Activated CD4-positive, alpha-beta memory T cell treated with anti-CD3 and anti-CD28 coated beads, Interleukin-2, amount 10 ng/mL, durations not matched to agents 7 days and 5 days (primary cell): Measurements from ENCODE around the gene UGCG. TPM values are rescaled to one million over a fixed set of nuclear protein-coding genes. Genes with fewer than 3 reads are reported as not detected.
A peak's percentile ranks its signal among the peaks of the same experiment; 100 is the strongest.
"Not testable (repeated sequence)": the region's sequence is repeated elsewhere in the genome, so short reads cannot be mapped to it uniquely, and the experiment has no call there.

Source experiments
- CTCF ChIA-PET: fragments of 350-600 bp; sonication (Branson Sonifier 250); formaldehyde crosslinking; loops from one replicate; lab custom pipeline; 2021; ENCODE audit warnings: antibody characterized with exemption, inconsistent platforms; lab: Charles Lee
- POLR2A ChIA-PET: fragments of 350-600 bp; sonication (Branson Sonifier 250); formaldehyde crosslinking; loops from one replicate; lab custom pipeline; 2021; ENCODE audit warnings: antibody characterized with exemption; lab: Charles Lee
- DNase-seq: peaks from one replicate; pipeline ENCODE4 v3.0.0-alpha.2; 2020
- H3K27ac Mint-ChIP-seq: one replicate; pipeline ENCODE4 v1.8.0; 2021; ENCODE audit warnings: mild to moderate bottlenecking, mixed read lengths
- H3K27me3 Mint-ChIP-seq: one replicate; pipeline ENCODE4 v1.8.0; 2021; ENCODE audit warnings: mixed read lengths
- H3K36me3 Mint-ChIP-seq: one replicate; pipeline ENCODE4 v1.8.0; 2021; ENCODE audit warnings: low read depth, mixed read lengths
- H3K4me1 Mint-ChIP-seq: one replicate; pipeline ENCODE4 v1.8.0; 2021; ENCODE audit warnings: mixed read lengths
- H3K4me3 Mint-ChIP-seq: one replicate; pipeline ENCODE4 v1.8.0; 2021; ENCODE audit warnings: mild to moderate bottlenecking, mixed read lengths
- H3K9me3 Mint-ChIP-seq: one replicate; pipeline ENCODE4 v1.8.0; 2021; ENCODE audit warnings: mixed read lengths
- total RNA-seq, 2 experiments: library from RNA; stranded (reverse); gene quantifications; one replicate each; pipeline ENCODE4 v1.2.3, GENCODE V29; 2021

UGCG gene
- total RNA-seq, 2 experiments from 2014 or later, result 20.9 to 21.4 TPM

- no peaks in the 10 kb centered on the region for H3K36me3 Mint-ChIP-seq
- ChIA-PET CTCF (interaction anchor here (1.9 kb wide), 1 partner anchor 177 kb away, joined by 11 read pairs; no protein-coding TSS in a partner anchor), POLR2A (interaction anchor here (1.0 to 3.6 kb wide), 10 partner anchors 17 to 482 kb away, joined by 3 to 41 read pairs (median 10); partner anchors contain the start of genes HSDL2 and PTBP3)
Measured at GRCh38 chr9:111897601-111898137, 1.1 kb downstream of the UGCG start.

GRCh38 chr9:111898331-111899096, 1.9 kb downstream of the UGCG start:
- no peaks in the 10 kb centered on the region for H3K27me3 Mint-ChIP-seq

More at GRCh38 chr9:111897601-111898137, 1.1 kb downstream of the UGCG start:
- Mint-ChIP-seq H3K4me3 (no peak overlapping the region), H3K27ac (no peak overlapping the region), H3K9me3 (no peaks in the 10 kb centered on the region), H3K4me1 (peaks cover 13% of the 10 kb centered on the region), H3K27me3 (no peaks in the 10 kb centered on the region)
- peak; percentile 39 for DNase-seq

GRCh38 chr9:111900151-111900857, 3.7 kb downstream of the UGCG start:
- peaks cover 4% of the 10 kb centered on the region for H3K36me3 Mint-ChIP-seq
- peaks cover 14% of the 10 kb centered on the region for H3K4me1 Mint-ChIP-seq
- DNase-seq, result no peak
- no peaks in the 10 kb centered on the region for H3K27me3 Mint-ChIP-seq
- H3K9me3 Mint-ChIP-seq, result no peaks in the 10 kb centered on the region
- no peak overlapping the region for H3K27ac Mint-ChIP-seq
- ChIA-PET POLR2A (interaction anchor here (0.9 kb wide), 1 partner anchor 26 kb away, joined by 3 read pairs; no protein-coding TSS in a partner anchor), CTCF (no interaction called here)
- no peak overlapping the region for H3K4me3 Mint-ChIP-seq

More at GRCh38 chr9:111898331-111899096, 1.9 kb downstream of the UGCG start:
- no peak overlapping the region for H3K27ac Mint-ChIP-seq
- POLR2A ChIA-PET, result interaction anchor here (1.4 to 3.6 kb wide), 7 partner anchors 17 to 481 kb away, joined by 3 to 41 read pairs (median 14); partner anchors contain the start of genes HSDL2 and PTBP3
- H3K4me3 Mint-ChIP-seq, result no peak overlapping the region
- no peaks in the 10 kb centered on the region for H3K36me3 Mint-ChIP-seq
- DNase-seq, result no peak
- peaks cover 12% of the 10 kb centered on the region for H3K4me1 Mint-ChIP-seq
- H3K9me3 Mint-ChIP-seq, result no peaks in the 10 kb centered on the region
- CTCF ChIA-PET, result interaction anchor here (0.7 to 1.9 kb wide), 2 partner anchors 177 to 189 kb away, joined by 3 to 11 read pairs; no protein-coding TSS in a partner anchor

GRCh38 chr9:111900858-111901612, 4.4 kb downstream of the UGCG start:
- Mint-ChIP-seq H3K9me3 (no peaks in the 10 kb centered on the region), H3K27me3 (no peaks in the 10 kb centered on the region), H3K4me3 (no peak overlapping the region), H3K4me1 (peaks cover 9% of the 10 kb centered on the region), H3K27ac (no peak overlapping the region), H3K36me3 (peaks cover 5% of the 10 kb centered on the region)
- POLR2A ChIA-PET, result interaction anchor here (1.1 kb wide), 1 partner anchor 25 kb away, joined by 3 read pairs; no protein-coding TSS in a partner anchor
- CTCF ChIA-PET, result interaction anchor here (1.1 kb wide), 1 partner anchor 14 kb away, joined by 3 read pairs; no protein-coding TSS in a partner anchor
- no peak for DNase-seq

- DNase-seq, result no peak
- Mint-ChIP-seq H3K4me3 (no peak overlapping the region), H3K4me1 (peaks cover 9% of the 10 kb centered on the region), H3K9me3 (no peaks in the 10 kb centered on the region), H3K27me3 (no peaks in the 10 kb centered on the region), H3K36me3 (peaks cover 14% of the 10 kb centered on the region), H3K27ac (no peak overlapping the region)
- ChIA-PET POLR2A (interaction anchor here (1.1 to 1.3 kb wide), 2 partner anchors 10 to 24 kb away, joined by 3 read pairs; no protein-coding TSS in a partner anchor), CTCF (interaction anchor here (1.1 kb wide), 1 partner anchor 13 kb away, joined by 3 read pairs; no protein-coding TSS in a partner anchor)
Measured at GRCh38 chr9:111902391-111903139, 6.0 kb downstream of the UGCG start.

- CTCF ChIA-PET, result not testable (repeated sequence)
Measured at GRCh38 chr9:111903535-111903934, 6.9 kb downstream of the UGCG start.

GRCh38 chr9:111904026-111904425, 7.4 kb downstream of the UGCG start:
- H3K4me3 Mint-ChIP-seq, result no peak overlapping the region
- ChIA-PET CTCF (interaction anchor here (0.8 kb wide), 1 partner anchor 13 kb away, joined by 3 read pairs; no protein-coding TSS in a partner anchor), POLR2A (interaction anchor here (1.2 kb wide), 1 partner anchor 12 kb away, joined by 4 read pairs; no protein-coding TSS in a partner anchor)
- no peaks in the 10 kb centered on the region for H3K27me3 Mint-ChIP-seq
- peaks cover 18% of the 10 kb centered on the region for H3K36me3 Mint-ChIP-seq
- H3K9me3 Mint-ChIP-seq, result no peaks in the 10 kb centered on the region
- H3K27ac Mint-ChIP-seq, result no peak overlapping the region
- H3K4me1 Mint-ChIP-seq, result peaks cover 18% of the 10 kb centered on the region
- no peak for DNase-seq

More at GRCh38 chr9:111903535-111903934, 6.9 kb downstream of the UGCG start:
- DNase-seq, H3K4me3 Mint-ChIP-seq, H3K9me3 Mint-ChIP-seq, H3K27ac Mint-ChIP-seq, H3K27me3 Mint-ChIP-seq: not testable (repeated sequence)
- Mint-ChIP-seq H3K36me3 (peaks cover 18% of the 10 kb centered on the region), H3K4me1 (peaks cover 17% of the 10 kb centered on the region)
- POLR2A ChIA-PET, result interaction anchor here (1.3 kb wide), 1 partner anchor 11 kb away, joined by 3 read pairs; no protein-coding TSS in a partner anchor

GRCh38 chr9:111904891-111905291, 8.3 kb downstream of the UGCG start:
- peaks cover 24% of the 10 kb centered on the region for H3K4me1 Mint-ChIP-seq
- POLR2A ChIA-PET, result interaction anchor here (1.2 kb wide), 1 partner anchor 11 kb away, joined by 4 read pairs; no protein-coding TSS in a partner anchor
- CTCF ChIA-PET, result no interaction called here
- peaks cover 18% of the 10 kb centered on the region for H3K36me3 Mint-ChIP-seq
- no peak overlapping the region for H3K4me3 Mint-ChIP-seq
- no peak overlapping the region for H3K27ac Mint-ChIP-seq
- DNase-seq, result no peak
- no peaks in the 10 kb centered on the region for H3K9me3 Mint-ChIP-seq
- no peaks in the 10 kb centered on the region for H3K27me3 Mint-ChIP-seq

- H3K4me3 Mint-ChIP-seq, result no peak overlapping the region
- CTCF ChIA-PET, result no interaction called here
- POLR2A ChIA-PET, result no interaction called here
- H3K4me1 Mint-ChIP-seq, result peaks cover 29% of the 10 kb centered on the region
- H3K9me3 Mint-ChIP-seq, result no peaks in the 10 kb centered on the region
- H3K36me3 Mint-ChIP-seq, result peaks cover 18% of the 10 kb centered on the region
- DNase-seq, result no peak
- no peak overlapping the region for H3K27ac Mint-ChIP-seq
- H3K27me3 Mint-ChIP-seq, result no peaks in the 10 kb centered on the region
Measured at GRCh38 chr9:111907147-111907546, 10.5 kb downstream of the UGCG start.

- ChIA-PET CTCF (no interaction called here), POLR2A (interaction anchor here (1.0 to 1.7 kb wide), 3 partner anchors 10 to 93 kb away, joined by 3 to 6 read pairs (median 4); partner anchors contain the start of gene UGCG)
- no peak for DNase-seq
- Mint-ChIP-seq H3K36me3 (peaks cover 26% of the 10 kb centered on the region), H3K4me1 (peaks cover 40% of the 10 kb centered on the region), H3K4me3 (no peak overlapping the region), H3K27me3 (no peaks in the 10 kb centered on the region), H3K9me3 (no peaks in the 10 kb centered on the region), H3K27ac (no peak overlapping the region)
Measured at GRCh38 chr9:111909444-111909843, 12.8 kb downstream of the UGCG start.

- CTCF ChIA-PET, result no interaction called here
- Mint-ChIP-seq H3K4me3 (no peak overlapping the region), H3K27ac (no peak overlapping the region), H3K4me1 (peaks cover 47% of the 10 kb centered on the region), H3K9me3 (no peaks in the 10 kb centered on the region), H3K27me3 (no peaks in the 10 kb centered on the region), H3K36me3 (peaks cover 34% of the 10 kb centered on the region)
- no peak for DNase-seq
- POLR2A ChIA-PET, result interaction anchor here (1.7 kb wide), 1 partner anchor 14 kb away, joined by 6 read pairs; the partner anchor contains the start of gene UGCG
Measured at GRCh38 chr9:111910428-111910827, 13.8 kb downstream of the UGCG start.
